Cardiac atrium fibroblast (primary cell): ENCODE data around the gene IFNA4. TPM values are rescaled to one million over a fixed set of nuclear protein-coding genes. Genes with fewer than 3 reads are reported as not detected.

Source experiments
- total RNA-seq: library from RNA; depleted of rRNA; stranded (reverse); fragments of >200 nt; gene quantifications from 2 replicates; pipeline ENCODE4 v1.2.3, GENCODE V29; 2015

The IFNA4 gene
- not detected in 2 replicates for total RNA-seq

GRCh38 chr9:21187487-21187886 is at the start of gene IFNA4:
Gene IFNA4 (minus strand): TSS chr9:21187587. CDS start chr9:21187531, 56 bp downstream.

DNA sequence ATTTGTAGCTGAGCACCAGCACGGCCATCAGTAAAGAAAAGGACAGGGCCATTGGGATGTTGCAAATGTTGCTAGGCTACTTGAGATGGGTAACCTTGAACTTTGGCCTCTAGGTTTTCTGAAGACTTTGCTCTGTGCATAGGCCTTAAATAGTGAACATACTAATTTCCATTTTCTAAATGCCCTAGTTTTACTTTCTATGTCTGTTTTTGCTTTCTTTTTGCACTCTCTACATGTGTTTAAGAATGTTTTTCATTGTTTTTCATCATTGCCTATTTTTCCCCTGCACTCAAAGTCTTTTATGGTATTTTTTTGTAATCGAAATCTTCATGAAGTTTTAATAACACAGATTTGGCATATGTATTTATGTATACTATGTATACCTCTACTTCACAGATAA is 40.7 kb upstream of the IFNA4 start, which contains the start of gene IFNA17:
Gene IFNA17, minus strand, starts transcription at position 101 of the 400 bp plus-strand sequence. Its CDS starts 49 bp downstream, at position 52.

DNA sequence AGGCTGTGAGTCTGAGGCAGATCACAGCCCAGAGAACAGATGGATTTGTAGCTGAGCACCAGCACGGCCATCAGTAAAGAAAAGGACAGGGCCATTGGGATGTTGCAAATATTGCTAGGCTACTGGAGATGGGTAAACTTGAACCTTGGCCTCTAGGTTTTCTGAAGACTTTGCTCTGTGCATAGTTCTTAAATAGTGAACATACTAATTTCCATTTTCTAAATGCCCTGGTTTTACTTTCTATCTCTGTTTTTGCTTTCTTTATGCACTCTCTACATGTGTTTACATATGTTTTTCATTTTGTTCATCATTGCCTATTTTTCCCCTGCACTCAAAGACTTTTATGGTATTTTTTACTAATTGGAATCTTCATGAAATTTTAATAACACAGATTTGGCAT is 29.8 kb upstream of the IFNA4 start, which contains the start of gene IFNA16:
Gene IFNA16, minus strand, starts transcription at position 101 of the 400 bp plus-strand sequence. Its CDS starts 6 bp downstream, at position 95.

GRCh38 chr9:21207043-21207442 is 19.7 kb upstream of the IFNA4 start, which contains the start of gene IFNA10:
Gene IFNA10 (minus strand): TSS chr9:21207143. CDS start chr9:21207097, 46 bp downstream.

DNA sequence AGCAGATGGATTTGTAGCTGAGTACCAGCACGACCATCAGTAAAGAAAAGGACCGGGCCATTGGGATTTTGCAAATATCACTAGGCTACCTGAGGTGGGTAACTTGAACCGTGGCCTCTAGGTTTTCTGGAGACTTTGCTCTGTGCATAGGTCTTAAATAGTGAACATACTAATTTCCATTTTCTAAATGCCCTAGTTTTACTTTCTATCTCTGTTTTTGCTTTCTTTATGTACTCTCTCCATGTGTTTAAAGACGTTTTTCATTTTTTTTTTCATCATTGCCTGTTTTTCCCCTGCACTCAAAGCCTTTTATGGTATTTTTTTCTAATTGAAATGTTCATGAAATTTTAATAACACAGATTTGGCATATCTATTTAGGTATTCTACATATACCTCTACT is 14.7 kb upstream of the IFNA4 start, which contains the start of gene IFNA7:
Gene IFNA7, minus strand, starts transcription at position 101 of the 400 bp plus-strand sequence. Its CDS starts 40 bp downstream, at position 61.

DNA sequence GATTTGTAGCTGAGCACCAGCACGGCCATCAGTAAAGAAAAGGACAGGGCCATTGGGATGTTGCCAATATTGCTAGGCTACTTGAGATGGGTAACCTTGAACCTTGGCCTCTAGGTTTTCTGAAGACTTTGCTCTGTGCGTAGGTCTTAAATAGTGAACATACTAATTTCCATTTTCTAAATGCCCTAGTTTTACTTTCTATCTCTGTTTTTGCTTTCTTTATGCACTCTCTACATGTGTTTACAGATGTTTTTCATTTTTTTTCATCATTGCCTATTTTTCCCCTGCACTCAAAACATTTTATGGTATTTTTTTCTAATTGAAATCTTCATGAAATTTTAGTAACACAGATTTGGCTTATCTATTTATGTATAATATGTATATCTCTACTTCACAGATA is 20.8 kb downstream of the IFNA4 start, which contains the start of gene IFNA21:
Gene IFNA21, minus strand, starts transcription at position 101 of the 400 bp plus-strand sequence. Its CDS starts 48 bp downstream, at position 53.

DNA sequence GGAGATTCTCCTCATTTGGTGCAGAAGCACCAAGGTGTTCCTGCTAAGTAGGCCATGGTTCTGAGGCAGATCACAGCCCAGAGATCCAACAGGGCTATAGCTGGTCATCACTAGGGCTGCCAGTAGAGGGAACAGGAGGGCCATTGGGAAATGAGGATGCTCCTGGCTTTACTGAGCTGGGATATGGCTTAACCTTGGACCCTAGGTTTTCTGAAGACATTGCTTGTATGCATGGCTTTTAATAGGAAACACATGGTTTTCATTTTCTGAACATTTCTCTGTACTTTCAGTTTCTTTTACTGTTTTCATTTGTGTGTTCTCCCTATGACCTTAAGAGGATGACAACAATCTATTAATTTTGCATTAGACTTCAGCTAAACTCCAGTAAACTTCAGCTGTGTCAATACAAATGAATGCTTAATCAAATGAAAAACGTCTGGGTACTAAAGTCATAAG is 45.9 kb downstream of the IFNA4 start, which contains the start of gene IFNW1:
Gene IFNW1, minus strand, starts transcription at position 406 of the 456 bp plus-strand sequence. Its CDS starts 262 bp downstream, at position 144.

Other genes starting within 250 kb of the IFNA4 start
- 0.36 and 1.5 TPM in 2 replicates for gene HACD4, start 155.9 kb downstream of the IFNA4 start, total RNA-seq
- gene IFNB1, start 109.6 kb downstream of the IFNA4 start, total RNA-seq: not detected in 2 replicates
- not detected in 2 replicates for gene IFNW1, start 45.8 kb downstream of the IFNA4 start, total RNA-seq
- gene IFNA21, start 20.9 kb downstream of the IFNA4 start, total RNA-seq: not detected in 2 replicates
- gene IFNA7, start 14.6 kb upstream of the IFNA4 start, total RNA-seq: not detected in 2 replicates
- not detected in 2 replicates for gene IFNA10, start 19.6 kb upstream of the IFNA4 start, total RNA-seq
- gene IFNA16, start 29.7 kb upstream of the IFNA4 start, total RNA-seq: not detected in 2 replicates
- gene IFNA17, start 40.6 kb upstream of the IFNA4 start, total RNA-seq: not detected in 2 replicates
- not detected in 2 replicates for gene IFNA14, start 52.4 kb upstream of the IFNA4 start, total RNA-seq
- gene IFNA5, start 117.7 kb upstream of the IFNA4 start, total RNA-seq: not detected in 2 replicates
- 24.2 and 25.9 TPM in 2 replicates for gene KLHL9, start 147.8 kb upstream of the IFNA4 start, total RNA-seq
- gene IFNA6, start 163.3 kb upstream of the IFNA4 start, total RNA-seq: not detected in 2 replicates
- gene IFNA13, start 180.5 kb upstream of the IFNA4 start, total RNA-seq: not detected in 2 replicates
- not detected in 2 replicates for gene IFNA2, start 197.8 kb upstream of the IFNA4 start, total RNA-seq
- gene IFNA8, start 221.5 kb upstream of the IFNA4 start, total RNA-seq: not detected in 2 replicates